Lung (tissue), 12 donors: ENCODE results near the gene COX7B. TPM values are rescaled to one million over a fixed set of nuclear protein-coding genes. Genes with fewer than 3 reads are reported as not detected.

Experiments
- ATAC-seq: fragments of 200-7000 bp; cut with Tn5 transposase; one replicate; pipeline ENCODE4 v1.9.1; 2020; ENCODE audit warnings: moderate number of reproducible peaks; ENCODE audit not compliant: insufficient read depth, low FRiP score
- DNase-seq, 3 donors: peaks; one replicate each; pipeline ENCODE4 v3.0.0-alpha.2; 2013 to 2017
- H3K27ac ChIP-seq, 2 donors: one replicate each; pipeline ENCODE4 v1.5.1; 2013; ENCODE audit warnings: mild to moderate bottlenecking in 2 of 2, moderate library complexity in 2 of 2, control low read depth in 1 of 2, inconsistent platforms in 1 of 2, low read depth in 1 of 2, low read length in 1 of 2
- H3K27me3 ChIP-seq, 3 donors: one replicate each; pipeline ENCODE4 v1.5.1; 2013; ENCODE audit warnings: low read length in 2 of 3; ENCODE audit not compliant: control insufficient read depth in 3 of 3, insufficient read depth in 3 of 3
- H3K36me3 ChIP-seq, 4 donors: one replicate each; pipeline ENCODE4 v1.5.1; 2013; ENCODE audit warnings: low read length in 4 of 4, mild to moderate bottlenecking in 1 of 4, moderate library complexity in 1 of 4; ENCODE audit not compliant: control insufficient read depth in 4 of 4, insufficient read depth in 4 of 4
- H3K4me1 ChIP-seq, 5 donors: one replicate each; pipeline ENCODE4 v1.5.1; 2013; ENCODE audit warnings: low read length in 5 of 5, mild to moderate bottlenecking in 2 of 5, moderate library complexity in 1 of 5; ENCODE audit not compliant: control insufficient read depth in 5 of 5, insufficient read depth in 5 of 5
- H3K4me3 ChIP-seq: one replicate; pipeline ENCODE4 v1.5.1; 2013; ENCODE audit warnings: mild to moderate bottlenecking, control low read depth, moderate library complexity
- H3K9ac ChIP-seq, 2 donors: one replicate each; pipeline ENCODE4 v1.5.1; 2013; ENCODE audit warnings: low read length in 2 of 2, control low read depth in 1 of 2; ENCODE audit not compliant: insufficient read depth in 1 of 2
- H3K9me3 ChIP-seq, 4 donors: one replicate each; pipeline ENCODE4 v1.5.1; 2013; ENCODE audit warnings: low read length in 3 of 4, mild to moderate bottlenecking in 1 of 4, moderate library complexity in 1 of 4; ENCODE audit not compliant: control insufficient read depth in 4 of 4, insufficient read depth in 3 of 4
- CTCF ChIP-seq: IDR thresholded peaks from 2 replicates; pipeline ENCODE4 v1.5.1; 2012; ENCODE audit warnings: mild to moderate bottlenecking; ENCODE audit errors: control extremely low read depth, extremely low read depth
- WGBS, 2 donors: extraction: QIAGEN DNeasy Blood & Tissue Kit; methylation state at CpG; one replicate each; pipeline ENCODE4 v1.1.7; 2013; 5-methylcytosine and 5-hydroxymethylcytosine counted together
- polyA plus RNA-seq, 2 donors: library from polyadenylated mRNA; stranded (reverse); fragments of 200-250 nt; gene quantifications; one replicate each; pipeline ENCODE4 v1.2.1, GENCODE V29; 2013
- total RNA-seq, 2 donors: library from RNA; depleted of rRNA in 1 of 2; stranded (reverse); fragments of >200 nt in 1 of 2; gene quantifications; one replicate each; pipeline ENCODE4 v1.2.1, GENCODE V29; 2014 to 2021
- donor health status: control.
- donor health status: control.
- donor health status: Bipolar disorder and iron deficiency.
- donor health status: healthy.
- donor health status: DM: yes; HTN: yes; CAD: no.

Gene COX7B
- total and polyA plus RNA-seq, 4 donors, result 141 to 1,269 (median 350) TPM

DNA sequence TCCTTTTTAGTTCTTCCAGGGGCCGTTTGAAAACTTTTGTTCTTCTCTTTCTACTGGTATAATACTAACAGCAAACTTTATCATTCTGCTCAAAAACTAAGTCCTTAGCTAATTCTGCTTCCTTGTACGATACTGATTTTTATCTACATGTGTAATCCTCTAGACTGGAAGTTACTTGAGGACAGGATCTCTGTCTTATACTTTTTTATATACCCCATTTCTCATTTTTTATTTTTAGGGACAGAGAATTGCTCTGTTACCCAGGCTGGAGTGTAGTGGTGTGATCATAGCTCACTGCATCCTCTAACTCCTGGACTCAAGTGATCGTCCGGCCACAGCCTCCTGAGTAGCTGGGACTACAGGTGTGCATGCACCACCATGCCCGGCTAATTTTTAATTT is 2.2 kb downstream of the COX7B start:
- Histone ChIP-seq H3K36me3 (peaks cover 0 to 9% (median 2%) of the 10 kb centered on the region in 4 donors), H3K9ac (no peak overlapping the region), H3K9me3 (no peaks in the 10 kb centered on the region), H3K27ac (no peak overlapping the region), H3K4me3 (no peak overlapping the region), H3K27me3 (no peaks in the 10 kb centered on the region), H3K4me1 (peaks cover 0 to 5% (median 0%) of the 10 kb centered on the region in 5 donors)
- ATAC-seq (no peak), DNase-seq (no peak)
- WGBS, 2 donors, result 85 to 92% methylated on average over 5 of the region's 5 CpGs
- no peak for TF ChIP-seq CTCF

- H3K9me3 ChIP-seq, result no peaks in the 10 kb centered on the region
- H3K36me3 ChIP-seq, result no peaks in the 10 kb centered on the region
- WGBS, 2 donors, result 3 to 31% methylated on average over 20 to 36 of the region's 36 CpGs
- no peaks in the 10 kb centered on the region for H3K27me3 ChIP-seq
- H3K27ac ChIP-seq, result peak within 1 kb of the TSS; percentile 82 to 96
- no peak for TF ChIP-seq CTCF
- peak within 1 kb of the TSS; percentile 59 to 96 for H3K9ac ChIP-seq
- peak within 1 kb of the TSS; percentile 46 for H3K4me3 ChIP-seq
- peak; percentile 94 for ATAC-seq
- peaks cover 0 to 4% (median 0%) of the 10 kb centered on the region in 5 donors for H3K4me1 ChIP-seq
- peak; percentile 93 to 94 (median 94) for DNase-seq
Measured at GRCh38 chrX:77910108-77910840, 11.0 kb downstream of the COX7B start, which contains the start of gene ATP7A. Gene ATP7A (plus strand): TSS chrX:77910693. CDS start chrX:77971642, 60,949 bp downstream.

DNA sequence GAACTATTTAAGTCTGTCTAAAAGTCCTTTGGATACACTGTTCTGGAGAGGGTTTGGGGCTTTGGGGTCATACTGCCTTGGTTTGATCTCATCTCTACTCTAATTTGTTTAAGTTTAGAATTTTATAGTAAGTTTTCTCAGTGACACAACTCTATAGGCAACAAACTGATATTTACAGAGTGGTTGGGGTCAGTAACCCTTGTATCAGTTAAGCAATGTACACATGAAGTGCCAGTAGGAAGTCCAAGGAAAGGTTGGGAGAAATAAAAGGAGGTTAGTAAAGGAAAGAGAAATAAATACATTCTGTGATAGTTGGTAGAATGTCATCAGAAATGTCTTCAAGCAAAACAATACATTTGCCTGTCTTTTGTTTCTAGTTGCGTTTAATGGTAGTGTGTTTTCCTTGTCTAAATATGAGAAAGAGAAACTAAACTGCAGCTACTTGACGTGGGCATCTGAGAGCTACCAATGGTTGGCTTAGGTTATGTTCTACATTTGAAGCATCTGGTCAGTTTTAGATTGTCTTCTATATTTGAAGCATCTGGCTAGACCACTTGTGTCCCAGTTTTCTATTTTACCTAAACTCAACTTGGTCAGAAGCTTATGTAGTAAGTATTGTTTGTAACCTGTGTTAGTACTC is 18.1 kb downstream of the COX7B start:
- no peaks in the 10 kb centered on the region for H3K36me3 ChIP-seq
- no peak for DNase-seq
- WGBS, 2 donors, result 21 to 31% methylated on average over 2 of the region's 2 CpGs
- no peaks in the 10 kb centered on the region for H3K9me3 ChIP-seq
- no peak for ATAC-seq
- no peak overlapping the region for H3K9ac ChIP-seq
- no peaks in the 10 kb centered on the region for H3K27me3 ChIP-seq
- no peak overlapping the region for H3K4me3 ChIP-seq
- no peak overlapping the region for H3K27ac ChIP-seq
- peaks cover 0 to 3% (median 0%) of the 10 kb centered on the region in 5 donors for H3K4me1 ChIP-seq
- no peak for TF ChIP-seq CTCF
